GM13976 (cell line): Measurements from ENCODE around the gene E4F1.

Source experiments
- DNase-seq: peaks from one replicate; pipeline ENCODE4 v3.0.0; 2012; ENCODE audit warnings: low spot score
- in situ Hi-C: fragments of 300-500 bp; cut with MboI; formaldehyde crosslinking; loops from one replicate; pipeline ENCODE4 v1.12.0; 2022; ENCODE audit warnings: low sequenced_read_pairs, mixed read lengths, inconsistent platforms; ENCODE audit not compliant: unreplicated experiment
- TF ChIP-seq, protein P1 (sequence below): IDR thresholded peaks from 2 replicates; pipeline ENCODE4 v1.5.1; 2012; ENCODE audit warnings: borderline replicate concordance, mild to moderate bottlenecking; ENCODE audit not compliant: insufficient read depth; ENCODE audit errors: extremely low read depth, missing control alignments, control extremely low read depth

E4F1 gene

DNA sequence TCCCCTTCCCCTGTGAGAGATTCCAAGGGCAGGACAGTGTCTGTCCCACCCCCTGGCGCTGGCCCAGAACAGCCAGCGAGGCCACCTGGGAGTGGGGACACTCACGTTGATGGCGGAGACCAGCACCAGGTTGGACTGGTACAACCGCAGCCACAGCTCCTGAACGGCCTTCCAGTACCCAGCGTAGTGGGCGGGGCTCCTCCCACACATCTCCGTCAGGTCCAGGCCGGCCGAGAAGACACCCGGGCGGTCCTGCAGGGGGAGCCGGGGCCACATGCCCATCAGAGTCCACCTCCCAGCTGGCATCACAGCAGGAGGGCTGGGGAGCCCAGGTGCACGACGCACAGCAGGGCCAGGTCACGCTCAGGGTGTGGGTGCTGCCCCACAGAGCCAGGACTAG lies 20.9 kb downstream of the E4F1 start:
- TF ChIP-seq, protein P1, sequence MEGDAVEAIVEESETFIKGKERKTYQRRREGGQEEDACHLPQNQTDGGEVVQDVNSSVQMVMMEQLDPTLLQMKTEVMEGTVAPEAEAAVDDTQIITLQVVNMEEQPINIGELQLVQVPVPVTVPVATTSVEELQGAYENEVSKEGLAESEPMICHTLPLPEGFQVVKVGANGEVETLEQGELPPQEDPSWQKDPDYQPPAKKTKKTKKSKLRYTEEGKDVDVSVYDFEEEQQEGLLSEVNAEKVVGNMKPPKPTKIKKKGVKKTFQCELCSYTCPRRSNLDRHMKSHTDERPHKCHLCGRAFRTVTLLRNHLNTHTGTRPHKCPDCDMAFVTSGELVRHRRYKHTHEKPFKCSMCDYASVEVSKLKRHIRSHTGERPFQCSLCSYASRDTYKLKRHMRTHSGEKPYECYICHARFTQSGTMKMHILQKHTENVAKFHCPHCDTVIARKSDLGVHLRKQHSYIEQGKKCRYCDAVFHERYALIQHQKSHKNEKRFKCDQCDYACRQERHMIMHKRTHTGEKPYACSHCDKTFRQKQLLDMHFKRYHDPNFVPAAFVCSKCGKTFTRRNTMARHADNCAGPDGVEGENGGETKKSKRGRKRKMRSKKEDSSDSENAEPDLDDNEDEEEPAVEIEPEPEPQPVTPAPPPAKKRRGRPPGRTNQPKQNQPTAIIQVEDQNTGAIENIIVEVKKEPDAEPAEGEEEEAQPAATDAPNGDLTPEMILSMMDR, result no peak
- in situ Hi-C loops, result no loop called here
- DNase-seq, result no peak

DNA sequence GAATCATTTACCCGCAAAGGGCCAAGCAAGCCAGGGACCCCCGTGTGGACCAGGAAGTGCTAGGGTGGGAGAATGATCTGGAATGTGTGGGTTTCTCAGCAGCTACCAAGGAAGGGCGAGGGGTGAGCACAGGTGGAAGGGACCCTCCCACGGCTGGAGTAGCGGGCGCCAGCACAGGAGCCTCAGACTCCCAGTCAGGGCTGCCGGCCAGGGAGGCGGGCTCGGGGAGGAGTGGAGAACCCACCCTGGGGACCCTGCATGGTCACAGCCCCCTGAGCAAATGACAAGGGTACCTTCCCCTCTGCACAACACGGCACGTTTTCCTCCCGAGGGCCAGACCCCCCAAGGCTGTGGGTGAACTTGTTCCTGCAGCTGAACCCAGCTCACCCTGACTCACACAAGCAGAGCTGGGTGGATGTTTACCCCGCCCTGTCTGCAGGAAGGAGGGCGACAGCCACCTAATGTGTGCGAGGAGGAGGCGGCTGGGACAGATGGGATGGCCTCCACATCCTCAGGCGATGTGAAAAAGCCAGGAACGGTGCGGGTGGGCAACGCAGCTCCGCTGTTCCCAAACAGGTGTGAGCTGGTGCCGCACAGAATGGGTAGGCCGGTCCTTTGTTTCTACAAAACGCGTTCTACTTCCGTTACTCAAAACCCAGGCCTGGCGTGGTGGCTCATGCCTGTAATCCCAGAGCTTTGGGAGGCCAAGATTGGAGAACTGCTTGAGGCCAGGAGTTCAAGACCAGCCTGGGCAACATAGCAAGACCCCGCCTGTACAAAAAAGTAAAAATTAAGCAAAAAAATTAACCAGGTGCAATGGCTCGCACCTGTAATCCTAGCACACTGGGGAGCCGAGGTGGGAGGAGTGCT lies 21.8 kb downstream of the E4F1 start:
- in situ Hi-C loops, result no loop called here
- TF ChIP-seq, protein P1, result no peak
- no peak for DNase-seq

DNA sequence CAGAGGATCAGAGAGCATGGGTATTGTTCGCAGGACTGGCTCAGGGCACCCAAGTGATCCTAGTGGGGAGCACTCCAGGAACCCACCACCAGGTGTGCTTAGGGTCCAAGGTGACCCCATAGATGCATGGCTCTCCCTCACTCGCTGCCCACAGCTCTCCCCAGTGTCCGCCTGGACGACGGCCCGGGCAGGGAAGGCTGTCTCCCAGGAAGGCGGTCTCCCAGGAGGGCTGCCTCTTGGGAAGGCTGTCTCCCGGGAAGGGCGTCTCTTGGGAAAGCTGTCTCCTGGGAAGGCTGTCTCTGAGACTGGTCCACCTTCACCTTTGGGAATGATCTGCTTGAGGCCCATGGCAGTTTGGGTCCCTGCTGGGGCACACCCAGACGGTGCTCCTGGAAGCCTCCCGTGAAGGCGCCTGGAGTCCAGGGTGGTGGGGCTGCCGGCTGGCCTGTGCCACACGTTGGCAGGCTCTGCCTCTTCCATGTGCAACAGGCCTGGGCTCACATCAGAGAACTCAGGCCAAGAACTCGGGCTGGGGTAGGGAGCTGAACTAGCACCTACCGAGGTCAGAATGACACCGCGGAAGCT lies 23.0 kb downstream of the E4F1 start:
- in situ Hi-C loops, result no loop called here
- DNase-seq, result no peak
- TF ChIP-seq, protein P1, result no peak

DNA sequence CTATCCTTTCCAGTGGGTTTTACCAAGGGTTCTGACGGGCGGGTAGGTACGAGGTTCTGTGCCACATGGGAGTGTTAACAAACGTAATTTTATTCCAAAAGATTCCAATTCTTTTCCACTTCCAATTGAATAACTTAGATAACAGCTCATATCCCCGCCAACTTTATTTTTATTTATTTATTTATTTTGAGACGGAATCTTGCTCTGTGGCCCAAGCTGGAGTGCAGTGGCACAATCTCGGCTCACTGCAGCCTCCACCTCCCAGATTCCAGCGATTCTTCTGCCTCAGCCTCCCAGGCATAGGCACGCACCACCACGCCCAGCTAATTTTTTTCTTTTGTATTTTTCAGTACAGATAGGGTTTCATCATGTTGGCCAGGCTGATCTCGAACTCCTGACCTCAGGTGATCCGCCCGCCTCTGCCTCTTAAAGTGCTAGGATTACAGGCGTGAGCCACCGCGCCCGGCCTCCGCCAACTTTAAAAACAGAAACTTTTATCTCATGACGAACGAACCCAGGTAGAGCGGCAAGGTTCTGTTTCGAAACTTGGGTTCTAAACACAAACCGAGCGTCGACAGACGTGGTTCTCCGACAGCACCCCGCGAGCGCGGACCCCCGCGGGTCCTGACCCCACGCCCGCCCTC lies 27.4 kb downstream of the E4F1 start:
- TF ChIP-seq, protein P1, result no peak
- no peak for DNase-seq
- in situ Hi-C loops, result no loop called here

DNA sequence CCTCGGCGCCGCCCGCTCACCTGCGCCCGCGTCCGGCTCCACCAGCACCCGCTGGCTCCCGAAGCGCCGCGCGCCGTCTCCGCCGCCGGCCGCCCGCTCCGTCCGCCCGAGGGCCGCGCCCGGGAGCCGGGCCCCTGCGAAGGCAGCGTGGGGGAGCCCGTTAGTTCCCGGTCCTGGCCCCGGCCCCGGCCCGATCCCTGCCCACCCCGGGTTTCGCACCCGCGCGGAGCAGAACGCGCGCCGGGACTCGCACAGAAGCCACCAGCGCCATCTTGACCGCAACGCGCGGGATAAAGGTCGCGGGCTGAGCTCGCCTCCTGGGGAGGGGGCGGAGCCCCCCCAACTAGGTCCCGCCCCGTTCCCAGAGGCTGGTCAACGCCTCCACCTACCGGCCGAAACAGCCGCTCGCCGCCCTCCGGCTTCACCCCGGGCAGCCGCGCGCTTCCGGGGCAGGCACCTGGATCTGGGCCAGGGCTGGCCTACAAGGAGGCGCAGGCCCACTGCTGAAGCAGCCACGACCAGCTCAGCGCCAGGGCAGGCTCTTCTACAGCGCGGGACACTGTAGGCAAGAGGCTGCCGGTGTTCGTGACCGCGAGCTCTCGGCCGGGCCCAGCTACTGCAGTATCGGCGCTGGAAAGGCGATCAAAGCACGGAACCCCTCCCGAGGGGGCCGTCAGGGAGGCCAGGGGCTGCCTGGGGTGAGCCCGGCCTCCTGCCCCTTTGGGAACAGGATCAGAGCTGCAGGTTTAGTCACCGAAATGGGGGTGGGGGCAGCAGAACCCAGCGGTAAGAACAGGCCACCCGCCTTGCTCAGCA lies 28.1 kb downstream of the E4F1 start, which contains the start of gene ECI1:
Gene ECI1 (minus strand): TSS at position 292 of the 816 bp plus-strand sequence. CDS start 21 bp downstream, at position 271.
- in situ Hi-C loops, result no loop called here
- TF ChIP-seq, protein P1, result peak; percentile 87

DNA sequence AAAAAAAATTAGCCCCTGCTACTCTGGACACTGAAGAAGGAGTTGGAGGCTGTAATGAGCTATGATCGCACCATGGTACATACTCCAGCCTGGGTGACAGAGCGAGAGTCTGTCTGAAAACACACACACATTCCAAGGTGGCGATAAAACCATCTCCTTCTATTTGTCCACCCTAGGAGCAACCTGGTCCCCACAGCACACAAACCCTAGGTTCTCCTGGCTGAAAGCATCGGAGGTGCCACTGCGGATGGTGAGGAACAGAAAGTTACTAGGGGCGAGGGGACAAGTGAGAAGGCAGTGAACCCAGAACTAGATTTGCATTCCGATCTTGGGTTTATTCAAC lies 29.4 kb downstream of the E4F1 start:
- DNase-seq, result no peak
- in situ Hi-C loops, result no loop called here
- TF ChIP-seq, protein P1, result no peak

More for the DNA sequence above, 28.1 kb downstream of the E4F1 start, which contains the start of gene ECI1:
- DNase-seq, result peak; percentile 100
